Measurements from ENCODE around the gene B3GALNT1. TPM values are rescaled to one million over a fixed set of nuclear protein-coding genes. Genes with fewer than 3 reads are reported as not detected.
A peak's percentile ranks its signal among the peaks of the same experiment; 100 is the strongest.
"Not testable (repeated sequence)": the region's sequence is repeated elsewhere in the genome, so short reads cannot be mapped to it uniquely, and the experiment has no call there.

B3GALNT1 gene
- total RNA-seq, 2 donors from 2014 or later = 1.4 TPM; not detected in 1

- Mint-ChIP-seq H3K27ac (no peak overlapping the region), H3K36me3 (ENCODE audit: low read depth) (no peaks in the 10 kb centered on the region)
- no peak for DNase-seq
Observed at GRCh38 chr3:161035711-161036110, 69.4 kb downstream of the B3GALNT1 start.

GRCh38 chr3:161034913-161035550 lies 70.1 kb downstream of the B3GALNT1 start:
- not testable (repeated sequence) for H3K27ac Mint-ChIP-seq; H3K36me3 Mint-ChIP-seq (ENCODE audit: low read depth); DNase-seq; H3K27me3 Mint-ChIP-seq; H3K4me3 Mint-ChIP-seq; H3K4me1 Mint-ChIP-seq; H3K9me3 ChIP-seq (ENCODE audit: control insufficient read depth, low read length, poor library complexity, severe bottlenecking)
- peak; percentile 32 for ATAC-seq

More at GRCh38 chr3:161035711-161036110, 69.4 kb downstream of the B3GALNT1 start:
- H3K4me3 Mint-ChIP-seq = no peak overlapping the region
- H3K4me1 Mint-ChIP-seq = no peaks in the 10 kb centered on the region
- ATAC-seq = peak; percentile 32
- H3K27me3 Mint-ChIP-seq = no peaks in the 10 kb centered on the region
- H3K9me3 ChIP-seq (ENCODE audit: control insufficient read depth, low read length, poor library complexity, severe bottlenecking) = no peaks in the 10 kb centered on the region

Other genes with a start within 250 kb of the B3GALNT1 start
- gene NMD3, start 116.0 kb upstream of the B3GALNT1 start, total RNA-seq = 10 to 100 TPM; 45.0 to 46.2 TPM